Neuronal stem cell (in vitro differentiated cells): ENCODE data around the gene CXCL11.

Experiments
- DNase-seq: peaks from one replicate; pipeline ENCODE4 v3.0.0-alpha.2; 2013; ENCODE audit warnings: low spot score
- H2AFZ ChIP-seq: one replicate; pipeline ENCODE4 v1.6.1; 2013; ENCODE audit warnings: mild to moderate bottlenecking, low read length, inconsistent platforms
- H2AK5ac ChIP-seq: 2 replicates; pipeline ENCODE4 v1.6.1; 2013; ENCODE audit warnings: low read depth, mild to moderate bottlenecking, inconsistent platforms, low read length, moderate library complexity, mixed read lengths
- H2BK120ac ChIP-seq: 2 replicates; pipeline ENCODE4 v1.6.1; 2013; ENCODE audit warnings: low read depth, mild to moderate bottlenecking, inconsistent platforms, low read length, moderate library complexity, mixed read lengths
- H2BK12ac ChIP-seq: one replicate; pipeline ENCODE4 v1.6.1; 2013; ENCODE audit warnings: low read length, inconsistent platforms
- H2BK15ac ChIP-seq: 2 replicates; pipeline ENCODE4 v1.6.1; 2013; ENCODE audit warnings: mild to moderate bottlenecking, low read length, inconsistent platforms, mixed read lengths
- H2BK5ac ChIP-seq: one replicate; pipeline ENCODE4 v1.6.1; 2013; ENCODE audit warnings: inconsistent platforms, mild to moderate bottlenecking, low read length, moderate library complexity
- H3K14ac ChIP-seq: one replicate; pipeline ENCODE4 v1.6.1; 2013; ENCODE audit warnings: low read length, inconsistent platforms
- H3K18ac ChIP-seq: 2 replicates; pipeline ENCODE4 v1.6.1; 2013; ENCODE audit warnings: low read length, inconsistent platforms
- H3K23ac ChIP-seq: 2 replicates; pipeline ENCODE4 v1.6.1; 2013; ENCODE audit warnings: low read depth, mild to moderate bottlenecking, mixed read lengths, low read length, inconsistent platforms; ENCODE audit not compliant: poor library complexity
- H3K27ac ChIP-seq: replicated peaks from 3 replicates; pipeline ENCODE4 v1.5.1; 2013; ENCODE audit warnings: low read length, inconsistent platforms
- H3K27me3 ChIP-seq, 3 experiments: 2 replicates each; pipeline ENCODE4 v1.6.1; 2013; ENCODE audit warnings: low read length in 3 of 3, mild to moderate bottlenecking in 2 of 3, inconsistent platforms in 1 of 3, low read depth in 1 of 3, mixed read lengths in 1 of 3, moderate library complexity in 1 of 3; ENCODE audit not compliant: control insufficient read depth in 3 of 3, insufficient read depth in 3 of 3
- H3K36me3 ChIP-seq, 2 donors: replicated peaks in 1 of 2; 2 replicates each; pipeline ENCODE4 v1.6.1; 2013; ENCODE audit warnings: low read length in 2 of 2; ENCODE audit not compliant: control insufficient read depth in 2 of 2, insufficient read depth in 2 of 2
- H3K4ac ChIP-seq: 2 replicates; pipeline ENCODE4 v1.6.1; 2013; ENCODE audit warnings: inconsistent platforms, mild to moderate bottlenecking, low read length, moderate library complexity
- H3K4me1 ChIP-seq, 2 donors: 1 replicate in 1 of 2; 2 replicates in 1 of 2; pipeline ENCODE4 v1.6.1; 2013; ENCODE audit warnings: low read length in 2 of 2, low read depth in 1 of 2; ENCODE audit not compliant: control insufficient read depth in 2 of 2, insufficient read depth in 1 of 2
- H3K4me2 ChIP-seq: one replicate; pipeline ENCODE4 v1.6.1; 2013; ENCODE audit warnings: mild to moderate bottlenecking, low read length, inconsistent platforms; ENCODE audit not compliant: insufficient read depth, poor library complexity, severe bottlenecking
- H3K4me3 ChIP-seq, 2 donors: 2 replicates each; pipeline ENCODE4 v1.5.1; 2013; ENCODE audit warnings: low read length in 2 of 2, mild to moderate bottlenecking in 2 of 2, inconsistent platforms in 1 of 2, moderate library complexity in 1 of 2
- H3K79me1 ChIP-seq: one replicate; pipeline ENCODE4 v1.6.1; 2013; ENCODE audit warnings: low read depth, mild to moderate bottlenecking, inconsistent platforms, low read length, moderate library complexity
- H3K9ac ChIP-seq: one replicate; pipeline ENCODE4 v1.6.1; 2013; ENCODE audit warnings: mild to moderate bottlenecking, low read depth, low read length, inconsistent platforms; ENCODE audit not compliant: poor library complexity
- H3K9me3 ChIP-seq, 2 donors: replicated peaks in 1 of 2; 2 replicates each; pipeline versions ENCODE3 to v1.6.1; 2013; ENCODE audit warnings: low read length in 2 of 2, mild to moderate bottlenecking in 2 of 2, inconsistent platforms in 1 of 2, low read depth in 1 of 2, mixed read lengths in 1 of 2, moderate library complexity in 1 of 2; ENCODE audit not compliant: control insufficient read depth in 2 of 2, insufficient read depth in 1 of 2
- H4K8ac ChIP-seq: one replicate; pipeline ENCODE4 v1.6.1; 2013; ENCODE audit warnings: low read depth, mild to moderate bottlenecking, inconsistent platforms, low read length, moderate library complexity
- H4K91ac ChIP-seq: one replicate; pipeline ENCODE4 v1.6.1; 2013; ENCODE audit warnings: low read length, low read depth, mild to moderate bottlenecking, inconsistent platforms; ENCODE audit not compliant: poor library complexity
- WGBS, 2 donors: extraction: QIAGEN DNeasy Blood & Tissue Kit; methylation state at CpG; one replicate each; pipeline ENCODE4 v1.1.7; 2013; ENCODE audit warnings: missing lambda C conversion rate in 2 of 2, mixed read lengths in 1 of 2; ENCODE audit not compliant: insufficient read length in 2 of 2, insufficient replicate concordance in 1 of 2; ENCODE audit errors: extremely low coverage in 2 of 2; 5-methylcytosine and 5-hydroxymethylcytosine counted together

The CXCL11 gene

GRCh38 chr4:76035141-76035540, 729 bp downstream of the CXCL11 start:
- Histone ChIP-seq H3K36me3 (no peaks in the 10 kb centered on the region), H3K4me3 (no peak overlapping the region), H3K27ac (no peak overlapping the region), H2BK12ac (no peak overlapping the region), H2AFZ (no peak overlapping the region), H3K23ac (no peak overlapping the region), H3K79me1 (no peaks in the 10 kb centered on the region), H2AK5ac (no peak overlapping the region), H4K91ac (no peak overlapping the region), H3K4me2 (no peak overlapping the region), H2BK120ac (no peak overlapping the region), H3K27me3 (peaks cover 0 to 23% (median 0%) of the 10 kb centered on the region in 3 experiments), H3K14ac (no peak overlapping the region), H3K9me3 (no peaks in the 10 kb centered on the region), H3K18ac (no peak overlapping the region), H4K8ac (no peak overlapping the region), H2BK5ac (no peak overlapping the region), H2BK15ac (no peak overlapping the region), H3K4me1 (no peaks in the 10 kb centered on the region), H3K4ac (no peak overlapping the region), H3K9ac (no peak overlapping the region)
- WGBS, 2 donors, result no CpG with 5 or more reads among the region's 3 CpGs
- DNase-seq, result no peak

- WGBS, 2 donors, result no CpG with 5 or more reads among the region's 2 CpGs
- Histone ChIP-seq H4K8ac (no peak overlapping the region), H3K4ac (no peak overlapping the region), H3K27me3 (peaks cover 0 to 51% (median 0%) of the 10 kb centered on the region in 3 experiments), H3K27ac (no peak overlapping the region), H4K91ac (no peak overlapping the region), H2BK5ac (no peak overlapping the region), H3K4me3 (no peak overlapping the region), H2BK12ac (no peak overlapping the region), H2AK5ac (no peak overlapping the region), H3K9me3 (no peaks in the 10 kb centered on the region), H3K18ac (no peak overlapping the region), H3K79me1 (no peaks in the 10 kb centered on the region), H3K4me1 (no peaks in the 10 kb centered on the region), H3K14ac (no peak overlapping the region), H2BK120ac (no peak overlapping the region), H2BK15ac (no peak overlapping the region), H3K23ac (no peak overlapping the region), H2AFZ (no peak overlapping the region), H3K4me2 (no peak overlapping the region), H3K36me3 (no peaks in the 10 kb centered on the region), H3K9ac (no peak overlapping the region)
- no peak for DNase-seq
Measured at GRCh38 chr4:76029300-76029699, 6.6 kb downstream of the CXCL11 start.

- H3K4me3 ChIP-seq, result no peak overlapping the region
- no peak overlapping the region for H2BK120ac ChIP-seq
- H3K4me2 ChIP-seq, result no peak overlapping the region
- no peaks in the 10 kb centered on the region for H3K79me1 ChIP-seq
- no peak for DNase-seq
- no peak overlapping the region for H2BK5ac ChIP-seq
- H2AFZ ChIP-seq, result no peak overlapping the region
- H3K18ac ChIP-seq, result no peak overlapping the region
- no peak overlapping the region for H3K4ac ChIP-seq
- H3K9me3 ChIP-seq, result no peaks in the 10 kb centered on the region
- no peaks in the 10 kb centered on the region for H3K36me3 ChIP-seq
- no peak overlapping the region for H3K14ac ChIP-seq
- no peak overlapping the region for H3K9ac ChIP-seq
- H3K27ac ChIP-seq, result no peak overlapping the region
- peaks cover 0 to 52% (median 0%) of the 10 kb centered on the region in 3 experiments for H3K27me3 ChIP-seq
- H4K91ac ChIP-seq, result no peak overlapping the region
- H3K4me1 ChIP-seq, result no peaks in the 10 kb centered on the region
- H2BK15ac ChIP-seq, result no peak overlapping the region
- H3K23ac ChIP-seq, result no peak overlapping the region
- no peak overlapping the region for H2AK5ac ChIP-seq
- H4K8ac ChIP-seq, result no peak overlapping the region
- no CpG with 5 or more reads among the region's 6 CpGs for WGBS, 2 donors
- no peak overlapping the region for H2BK12ac ChIP-seq
Measured at GRCh38 chr4:76028350-76028765, 7.5 kb downstream of the CXCL11 start.

GRCh38 chr4:76024065-76024464, 11.8 kb downstream of the CXCL11 start:
- H4K8ac ChIP-seq, result no peak overlapping the region
- H3K9me3 ChIP-seq, result no peaks in the 10 kb centered on the region
- H3K27me3 ChIP-seq, result peaks cover 0 to 43% (median 0%) of the 10 kb centered on the region in 3 experiments
- H2BK12ac ChIP-seq, result no peak overlapping the region
- H2BK15ac ChIP-seq, result no peak overlapping the region
- H3K27ac ChIP-seq, result no peak overlapping the region
- H2BK5ac ChIP-seq, result no peak overlapping the region
- H3K79me1 ChIP-seq, result no peaks in the 10 kb centered on the region
- no peak overlapping the region for H2AK5ac ChIP-seq
- H4K91ac ChIP-seq, result no peak overlapping the region
- no peak overlapping the region for H2BK120ac ChIP-seq
- H3K23ac ChIP-seq, result no peak overlapping the region
- DNase-seq, result no peak
- no peak overlapping the region for H3K9ac ChIP-seq
- no peak overlapping the region for H2AFZ ChIP-seq
- no peak overlapping the region for H3K14ac ChIP-seq
- no peak overlapping the region for H3K4me3 ChIP-seq
- no peak overlapping the region for H3K4me2 ChIP-seq
- H3K4ac ChIP-seq, result no peak overlapping the region
- no peaks in the 10 kb centered on the region for H3K36me3 ChIP-seq
- H3K4me1 ChIP-seq, result no peaks in the 10 kb centered on the region
- no CpG with 5 or more reads among the region's 4 CpGs for WGBS, 2 donors
- no peak overlapping the region for H3K18ac ChIP-seq
